CD14-positive monocyte (primary cell): ENCODE measurements around the gene PARVB. TPM values are rescaled to one million over a fixed set of nuclear protein-coding genes. Genes with fewer than 3 reads are reported as not detected.

ENCODE experiments used
- DNase-seq, 3 donors: peaks; one replicate each; pipeline ENCODE4 v3.0.0-alpha.2; 2011 to 2022
- H2AFZ ChIP-seq: 2 replicates; pipeline ENCODE4 v1.6.0; 2012; ENCODE audit warnings: mild to moderate bottlenecking, low read depth, low read length, inconsistent platforms; ENCODE audit not compliant: insufficient read depth, poor library complexity, severe bottlenecking
- H3K27ac ChIP-seq, 2 donors: 1 replicate in 1 of 2; 2 replicates in 1 of 2; pipeline ENCODE4 v1.5.1; 2012 to 2013; ENCODE audit warnings: low read length in 2 of 2, control low read depth in 1 of 2, inconsistent platforms in 1 of 2, low read depth in 1 of 2, mild to moderate bottlenecking in 1 of 2
- H3K27me3 ChIP-seq, 2 donors: one replicate each; pipeline versions ENCODE4 v1.6.0 to v1.6.1; 2011 to 2013; ENCODE audit warnings: low read length in 2 of 2; ENCODE audit not compliant: control insufficient read depth in 2 of 2, insufficient read depth in 2 of 2
- H3K36me3 ChIP-seq, 2 donors: replicated peaks in 1 of 2; 1 replicate in 1 of 2; 2 replicates in 1 of 2; pipeline versions ENCODE4 v1.5.1 to v1.6.1; 2012 to 2013; ENCODE audit warnings: low read length in 2 of 2, control low read depth in 1 of 2, inconsistent platforms in 1 of 2, mild to moderate bottlenecking in 1 of 2; ENCODE audit not compliant: insufficient read depth in 2 of 2, control insufficient read depth in 1 of 2
- H3K4me1 ChIP-seq, 2 donors: 1 replicate in 1 of 2; 2 replicates in 1 of 2; pipeline versions ENCODE4 v1.5.1 to v1.6.1; 2012 to 2013; ENCODE audit warnings: low read length in 2 of 2, control low read depth in 1 of 2, inconsistent platforms in 1 of 2, mild to moderate bottlenecking in 1 of 2, moderate library complexity in 1 of 2; ENCODE audit not compliant: insufficient read depth in 2 of 2, control insufficient read depth in 1 of 2
- H3K4me2 ChIP-seq: replicated peaks from 2 replicates; pipeline ENCODE3; 2012; ENCODE audit warnings: low read length, moderate library complexity, mild to moderate bottlenecking; ENCODE audit not compliant: poor library complexity, severe bottlenecking; ENCODE audit errors: extremely low read depth
- H3K4me3 ChIP-seq, 3 experiments: fragments of 200-600 bp in 1 of 3; sonication (generic) in 1 of 3; replicated peaks in 1 of 3; 1 replicate in 2 of 3; 2 replicates in 1 of 3; pipeline ENCODE4 v1.5.1; 2011 to 2013; ENCODE audit warnings: low read length in 3 of 3, mild to moderate bottlenecking in 3 of 3, control low read depth in 2 of 3, low read depth in 2 of 3, inconsistent platforms in 1 of 3, moderate library complexity in 1 of 3
- H3K79me2 ChIP-seq: 2 replicates; pipeline ENCODE4 v1.6.0; 2012; ENCODE audit warnings: mild to moderate bottlenecking, control low read depth, inconsistent platforms, low read length, moderate library complexity; ENCODE audit not compliant: insufficient read depth
- H3K9ac ChIP-seq: 2 replicates; pipeline ENCODE4 v1.6.0; 2017; ENCODE audit warnings: low read length, mild to moderate bottlenecking; ENCODE audit not compliant: insufficient read depth, poor library complexity, severe bottlenecking
- H3K9me3 ChIP-seq, 2 donors: replicated peaks in 1 of 2; 1 replicate in 1 of 2; 2 replicates in 1 of 2; pipeline versions ENCODE4 v1.5.1 to v1.6.1; 2012 to 2013; ENCODE audit warnings: low read length in 2 of 2, control low read depth in 1 of 2; ENCODE audit not compliant: control insufficient read depth in 1 of 2, insufficient read depth in 1 of 2
- H4K20me1 ChIP-seq: 2 replicates; pipeline ENCODE4 v1.6.0; 2012; ENCODE audit warnings: mild to moderate bottlenecking, low read length, control low read depth, moderate library complexity; ENCODE audit not compliant: insufficient read depth
- H3K27ac Mint-ChIP-seq, 7 donors: one replicate each; pipeline ENCODE4 v1.8.0; 2020; ENCODE audit warnings: mild to moderate bottlenecking in 7 of 7, mixed read lengths in 7 of 7, moderate library complexity in 6 of 7, inconsistent platforms in 2 of 7
- H3K27me3 Mint-ChIP-seq, 3 donors: one replicate each; pipeline ENCODE4 v1.8.0; 2021 to 2022; ENCODE audit warnings: low read depth in 3 of 3, mild to moderate bottlenecking in 3 of 3, mixed read lengths in 3 of 3, moderate library complexity in 3 of 3, inconsistent platforms in 1 of 3
- H3K36me3 Mint-ChIP-seq, 2 donors: one replicate each; pipeline ENCODE4 v1.8.0; 2020; ENCODE audit warnings: mixed read lengths in 2 of 2, inconsistent platforms in 1 of 2, mild to moderate bottlenecking in 1 of 2
- H3K4me1 Mint-ChIP-seq: one replicate; pipeline ENCODE4 v1.8.0; 2020; ENCODE audit warnings: mild to moderate bottlenecking, mixed read lengths
- H3K4me3 Mint-ChIP-seq, 2 donors: one replicate each; pipeline ENCODE4 v1.8.0; 2020; ENCODE audit warnings: mild to moderate bottlenecking in 2 of 2, mixed read lengths in 2 of 2, moderate library complexity in 1 of 2
- H3K9me3 Mint-ChIP-seq, 7 donors: one replicate each; pipeline ENCODE4 v1.8.0; 2020 to 2022; ENCODE audit warnings: mixed read lengths in 7 of 7, mild to moderate bottlenecking in 6 of 7, moderate library complexity in 6 of 7, inconsistent platforms in 2 of 7
- CTCF ChIP-seq: fragments of 200-600 bp; IDR thresholded peaks from one replicate; pipeline ENCODE4 v1.8.0; 2022; ENCODE audit warnings: antibody characterized with exemption, mild to moderate bottlenecking
- WGBS: methylation state at CpG from one replicate; pipeline ENCODE4 v1.1.5; 2013; ENCODE audit warnings: missing lambda C conversion rate; ENCODE audit not compliant: insufficient coverage; 5-methylcytosine and 5-hydroxymethylcytosine counted together
- intact Hi-C, 2 donors: fragments of 100-400 bp; cut with micrococcal nuclease; formaldehyde crosslinking; loops; one replicate each; pipeline versions ENCODE4 v1.15.0 to v1.15.1; 2023
- polyA plus RNA-seq, 3 donors: library from polyadenylated mRNA; depleted of rRNA in 1 of 3; unstranded in 2 of 3; stranded (reverse) in 1 of 3; fragments of 300-500 nt in 2 of 3; fragments of >200 nt in 1 of 3; fragmentation: Illumina TruSeq in 2 of 3; gene quantifications; 1 replicate in 2 of 3; 2 replicates in 1 of 3; pipeline ENCODE4 v1.2.3, GENCODE V29; 2012 to 2021

The PARVB gene
- polyA plus RNA-seq, 3 donors = 13.4 to 38.5 (median 17.9) TPM

GRCh38 chr22:44037519-44038375, 13.6 kb downstream of the PARVB start:
- Mint-ChIP-seq H3K36me3 (peaks cover 13 to 21% of the 10 kb centered on the region in 2 donors), H3K27ac (peak overlapping the region in 1 of 7 donors; percentile 10), H3K27me3 (peaks cover 0 to 4% (median 0%) of the 10 kb centered on the region in 3 donors), H3K4me3 (no peak overlapping the region), H3K9me3 (peaks cover 0 to 2% (median 0%) of the 10 kb centered on the region in 7 donors), H3K4me1 (no peaks in the 10 kb centered on the region)
- Histone ChIP-seq H3K4me3 (no peak overlapping the region), H3K4me2 (no peak overlapping the region), H3K36me3 (no peaks in the 10 kb centered on the region), H3K27me3 (no peaks in the 10 kb centered on the region), H4K20me1 (no peaks in the 10 kb centered on the region), H3K4me1 (no peaks in the 10 kb centered on the region), H2AFZ (no peak overlapping the region), H3K79me2 (peaks cover 63% of the 10 kb centered on the region), H3K9ac (no peak overlapping the region), H3K27ac (no peak overlapping the region), H3K9me3 (no peaks in the 10 kb centered on the region)
- WGBS = 90% methylated on average over 8 of the region's 9 CpGs
- intact Hi-C loops = no loop called here
- TF ChIP-seq CTCF = no peak
- no peak for DNase-seq

- TF ChIP-seq CTCF = no peak
- Mint-ChIP-seq H3K27ac (peak overlapping the region in 1 of 7 donors; percentile 54), H3K9me3 (peaks cover 0 to 2% (median 0%) of the 10 kb centered on the region in 7 donors), H3K36me3 (peaks cover 14 to 19% of the 10 kb centered on the region in 2 donors), H3K4me1 (no peaks in the 10 kb centered on the region), H3K4me3 (no peak overlapping the region), H3K27me3 (peaks cover 0 to 4% (median 0%) of the 10 kb centered on the region in 3 donors)
- H3K4me1 ChIP-seq = no peaks in the 10 kb centered on the region
- H3K9ac ChIP-seq = no peak overlapping the region
- H3K27me3 ChIP-seq = no peaks in the 10 kb centered on the region
- no peaks in the 10 kb centered on the region for H4K20me1 ChIP-seq
- H3K4me3 ChIP-seq = no peak overlapping the region
- H3K27ac ChIP-seq = peak overlapping the region in 1 of 2 donors; percentile 8
- DNase-seq = no peak
- peaks cover 55% of the 10 kb centered on the region for H3K79me2 ChIP-seq
- no peak overlapping the region for H2AFZ ChIP-seq
- 82% methylated on average over 4 of the region's 8 CpGs for WGBS
- H3K36me3 ChIP-seq = no peaks in the 10 kb centered on the region
- H3K9me3 ChIP-seq = no peaks in the 10 kb centered on the region
- intact Hi-C loops = no loop called here
- H3K4me2 ChIP-seq = no peak overlapping the region
Measured at GRCh38 chr22:44039566-44040171, 15.6 kb downstream of the PARVB start.
